Body of pancreas (tissue), 4 donors: Measurements from ENCODE around the gene OR4D9.

Experiments used
- POLR2A ChIP-seq, 3 donors: fragments of 450-650 bp; IDR thresholded peaks; one replicate each; pipeline ENCODE4 v1.6.1; 2016; ENCODE audit warnings: antibody characterized with exemption in 3 of 3, mild to moderate bottlenecking in 2 of 3
- TF ChIP-seq, protein P1 (sequence below), 7 experiments: fragments of 450-650 bp in 4 of 7; fragments of 200-600 bp in 3 of 7; sonication (generic) in 3 of 7; IDR thresholded peaks; one replicate each; pipeline ENCODE4 v1.5.1; 2016 to 2019; ENCODE audit warnings: antibody characterized with exemption in 7 of 7

DNA sequence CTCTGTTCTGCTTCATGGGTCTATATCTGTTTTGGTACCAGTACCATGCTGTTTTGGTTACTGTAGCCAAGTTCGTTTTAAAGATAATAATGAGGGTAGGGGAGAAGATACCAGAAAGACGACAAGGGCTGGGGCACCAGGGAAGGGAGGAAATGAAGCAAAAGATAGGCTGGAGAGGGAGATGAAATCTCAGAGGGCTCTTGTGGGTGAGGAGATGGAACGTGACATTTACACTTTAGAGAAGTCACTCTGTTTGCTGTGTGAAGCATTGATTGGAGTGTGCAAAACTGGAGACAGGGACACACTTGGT, 33.5 kb downstream of the OR4D9 start:
- TF ChIP-seq, protein P1, sequence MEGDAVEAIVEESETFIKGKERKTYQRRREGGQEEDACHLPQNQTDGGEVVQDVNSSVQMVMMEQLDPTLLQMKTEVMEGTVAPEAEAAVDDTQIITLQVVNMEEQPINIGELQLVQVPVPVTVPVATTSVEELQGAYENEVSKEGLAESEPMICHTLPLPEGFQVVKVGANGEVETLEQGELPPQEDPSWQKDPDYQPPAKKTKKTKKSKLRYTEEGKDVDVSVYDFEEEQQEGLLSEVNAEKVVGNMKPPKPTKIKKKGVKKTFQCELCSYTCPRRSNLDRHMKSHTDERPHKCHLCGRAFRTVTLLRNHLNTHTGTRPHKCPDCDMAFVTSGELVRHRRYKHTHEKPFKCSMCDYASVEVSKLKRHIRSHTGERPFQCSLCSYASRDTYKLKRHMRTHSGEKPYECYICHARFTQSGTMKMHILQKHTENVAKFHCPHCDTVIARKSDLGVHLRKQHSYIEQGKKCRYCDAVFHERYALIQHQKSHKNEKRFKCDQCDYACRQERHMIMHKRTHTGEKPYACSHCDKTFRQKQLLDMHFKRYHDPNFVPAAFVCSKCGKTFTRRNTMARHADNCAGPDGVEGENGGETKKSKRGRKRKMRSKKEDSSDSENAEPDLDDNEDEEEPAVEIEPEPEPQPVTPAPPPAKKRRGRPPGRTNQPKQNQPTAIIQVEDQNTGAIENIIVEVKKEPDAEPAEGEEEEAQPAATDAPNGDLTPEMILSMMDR (IDR thresholded peaks at IDR 0.05): no peak
- no peak for TF ChIP-seq POLR2A (IDR thresholded peaks at IDR 0.05)
